Endothelial cell of umbilical vein (primary cell): Measurements from ENCODE around the gene ADGRL3. TPM values are rescaled to one million over a fixed set of nuclear protein-coding genes. Genes with fewer than 3 reads are reported as not detected.

ENCODE experiments used
- BruUV-seq: library from RNA; stranded (reverse); fragments of 400-500 nt; replicated peaks from 2 replicates; lab custom pipeline; 2021; lab: Mats Ljungman, UMichigan
- CTCF ChIA-PET: fragments of 300-600, 350-600 bp; sonication (Branson Sonifier 250); formaldehyde crosslinking; loops from one replicate; lab custom pipeline; 2021; ENCODE audit warnings: antibody characterized with exemption, inconsistent platforms; lab: Charles Lee
- POLR2A ChIA-PET: fragments of 300-600, 350-600 bp; sonication (Branson Sonifier 250); formaldehyde crosslinking; loops from one replicate; lab custom pipeline; 2021; ENCODE audit warnings: antibody characterized with exemption, inconsistent platforms; lab: Charles Lee
- DNase-seq: peaks from one replicate; pipeline ENCODE4 v3.0.0-alpha.2; 2011; ENCODE audit warnings: low read depth, low spot score
- FAIRE-seq: peaks from 2 replicates; lab custom pipeline; 2011; peaks lifted over from hg19 to GRCh38; lab: Jason Lieb, UNC
- H2AFZ ChIP-seq: 2 replicates; pipeline ENCODE4 v1.6.0; 2012; ENCODE audit warnings: low read depth, low read length, control low read depth, inconsistent platforms
- H3K27ac ChIP-seq: 2 replicates; pipeline ENCODE4 v1.5.1; 2011; ENCODE audit warnings: low read depth, mild to moderate bottlenecking, control low read depth, low read length, moderate library complexity; ENCODE audit not compliant: insufficient read depth
- H3K27me3 ChIP-seq, 2 experiments: 2 replicates each; pipeline versions ENCODE4 v1.6.0 to v1.6.1; 2011; ENCODE audit warnings: low read length in 2 of 2, mixed read lengths in 1 of 2; ENCODE audit not compliant: control insufficient read depth in 2 of 2, insufficient read depth in 2 of 2
- H3K36me3 ChIP-seq, 2 experiments: 2 replicates in 1 of 2; 3 replicates in 1 of 2; pipeline ENCODE4 v1.5.1; 2011; ENCODE audit warnings: low read length in 2 of 2, mild to moderate bottlenecking in 1 of 2, moderate library complexity in 1 of 2; ENCODE audit not compliant: control insufficient read depth in 2 of 2, insufficient read depth in 2 of 2; ENCODE audit errors: extremely low read depth in 1 of 2
- H3K4me1 ChIP-seq: 3 replicates; pipeline ENCODE4 v1.5.1; 2011; ENCODE audit warnings: mild to moderate bottlenecking, low read length; ENCODE audit not compliant: control insufficient read depth, insufficient read depth; ENCODE audit errors: extremely low read depth
- H3K4me2 ChIP-seq: 2 replicates; pipeline ENCODE4 v1.6.1; 2011; ENCODE audit warnings: low read length, control low read depth, mixed read lengths; ENCODE audit not compliant: insufficient read depth
- H3K4me3 ChIP-seq, 3 experiments: fragments of 200-600 bp in 1 of 3; sonication (generic), shearing (Covaris generic) in 1 of 3; replicated peaks in 1 of 3; 2 replicates each; pipeline ENCODE4 v1.5.1; 2011 to 2016; ENCODE audit warnings: control low read depth in 3 of 3, low read length in 3 of 3, mild to moderate bottlenecking in 2 of 3, inconsistent platforms in 1 of 3, low read depth in 1 of 3, moderate library complexity in 1 of 3; ENCODE audit not compliant: insufficient read depth in 1 of 3
- H3K79me2 ChIP-seq: 2 replicates; pipeline ENCODE4 v1.6.0; 2012; ENCODE audit warnings: low read length, inconsistent platforms; ENCODE audit not compliant: control insufficient read depth, insufficient read depth
- H3K9ac ChIP-seq: replicated peaks from 2 replicates; pipeline ENCODE3; 2011; ENCODE audit warnings: low read length, control low read depth; ENCODE audit not compliant: insufficient read depth; ENCODE audit errors: extremely low read depth
- H3K9me1 ChIP-seq: replicated peaks from 3 replicates; pipeline ENCODE4 v1.6.0; 2011; ENCODE audit warnings: mild to moderate bottlenecking, low read length; ENCODE audit not compliant: control insufficient read depth, insufficient read depth; ENCODE audit errors: extremely low read depth
- H3K9me3 ChIP-seq: replicated peaks from 2 replicates; pipeline ENCODE4 v1.5.1; 2012; ENCODE audit warnings: low read length, inconsistent platforms; ENCODE audit not compliant: control insufficient read depth, insufficient read depth
- H4K20me1 ChIP-seq: replicated peaks from 2 replicates; pipeline ENCODE3; 2011; ENCODE audit warnings: mild to moderate bottlenecking, low read length; ENCODE audit not compliant: control insufficient read depth, insufficient read depth; ENCODE audit errors: extremely low read depth
- CTCF ChIP-seq, 2 donors: IDR thresholded peaks; 1 replicate in 1 of 2; 2 replicates in 1 of 2; pipeline ENCODE4 v1.5.1; 2011; ENCODE audit warnings: low read length in 2 of 2, mild to moderate bottlenecking in 2 of 2, moderate library complexity in 2 of 2, control low read depth in 1 of 2, inconsistent platforms in 1 of 2, low read depth in 1 of 2; ENCODE audit not compliant: insufficient read depth in 1 of 2; ENCODE audit errors: extremely low read depth in 1 of 2
- EZH2 ChIP-seq: IDR thresholded peaks from 2 replicates; pipeline ENCODE4 v1.6.1; 2012; ENCODE audit warnings: borderline replicate concordance, low read depth, mild to moderate bottlenecking, moderate library complexity, low read length, inconsistent platforms; ENCODE audit not compliant: severe bottlenecking
- FOS ChIP-seq: IDR thresholded peaks from 2 replicates; pipeline ENCODE4 v1.6.1; 2011; ENCODE audit warnings: mild to moderate bottlenecking, low read length, moderate library complexity, borderline replicate concordance; ENCODE audit not compliant: insufficient read depth
- GATA2 ChIP-seq: IDR thresholded peaks from 2 replicates; pipeline ENCODE4 v1.7.0; 2011; ENCODE audit warnings: low read depth, mild to moderate bottlenecking, moderate library complexity, mixed read lengths, low read length; ENCODE audit not compliant: insufficient read length, insufficient read depth
- JUN ChIP-seq: IDR thresholded peaks from 2 replicates; pipeline ENCODE4 v1.6.1; 2011; ENCODE audit warnings: borderline replicate concordance, low read depth; ENCODE audit not compliant: insufficient read length, insufficient read depth
- MAX ChIP-seq: IDR thresholded peaks from 2 replicates; pipeline ENCODE4 v1.6.1; 2011; ENCODE audit not compliant: insufficient read depth, insufficient read length
- MYC ChIP-seq: IDR thresholded peaks from one replicate; pipeline ENCODE4 v1.6.1; 2011; ENCODE audit warnings: mild to moderate bottlenecking, low read depth, low read length
- POLR2A ChIP-seq: IDR thresholded peaks from 2 replicates; pipeline ENCODE4 v1.6.1; 2012; ENCODE audit warnings: low read depth, mild to moderate bottlenecking, control low read depth, low read length
- POLR2AphosphoS5 ChIP-seq: IDR thresholded peaks from 2 replicates; pipeline ENCODE4 v1.6.1; 2012; ENCODE audit warnings: low read depth, mild to moderate bottlenecking, control low read depth, low read length, moderate library complexity; ENCODE audit not compliant: insufficient read depth
- dilution Hi-C: fragments of 300-500 bp; cut with MboI; formaldehyde crosslinking; loops from one replicate; pipeline ENCODE4 v1.15.0; 2019; ENCODE audit warnings: low sequenced_read_pairs; ENCODE audit not compliant: extremely low pct_ligation_motif_present
- intact Hi-C: fragments of 100-400 bp; cut with micrococcal nuclease; formaldehyde crosslinking; loops from one replicate; pipeline ENCODE4 v1.10.0; 2022
- polyA plus RNA-seq, 4 experiments: library from polyadenylated mRNA; depleted of rRNA in 3 of 4; stranded (reverse) in 3 of 4; unstranded in 1 of 4; fragments of >200 nt; gene quantifications; 2 replicates each; pipeline versions ENCODE4 v1.2.1 to v1.2.3, GENCODE V29; 2011 to 2012; ENCODE audit warnings: missing spikeins in 1 of 4
- total RNA-seq: library from RNA; stranded (reverse); gene quantifications from 2 replicates; pipeline ENCODE4 v1.2.3, GENCODE V29; 2021

Gene ADGRL3
- total and polyA plus RNA-seq, 2 donors (not counting 3 experiments of a cell fraction or from before 2014, with no cell fraction given): not detected

GRCh38 chr4:61248705-61249104, 48.6 kb downstream of the ADGRL3 start:
- ChIA-PET POLR2A (no interaction called here), CTCF (no interaction called here)
- no peaks in the 10 kb centered on the region for H3K9me3 ChIP-seq
- H3K27me3 ChIP-seq: no peaks in the 10 kb centered on the region
- BruUV-seq: no TSS peak
- FAIRE-seq (no peak), DNase-seq (no peak)
- TF ChIP-seq JUN (no peak), POLR2A (no peak), EZH2 (no peak), GATA2 (no peak), MYC (no peak), CTCF (IDR thresholded peaks at IDR 0.05; ENCODE audit: extremely low read depth in 1 of 2, insufficient read depth in 1 of 2, low read depth in 1 of 2, low read length in 2 of 2) (no peak)
- no peak overlapping the region for H3K4me2 ChIP-seq
- no peaks in the 10 kb centered on the region for H3K9me1 ChIP-seq
- H3K36me3 ChIP-seq: no peaks in the 10 kb centered on the region
- intact Hi-C loops: no loop called here
- no peak overlapping the region for H3K9ac ChIP-seq
- dilution Hi-C loops: no loop called here
- no peaks in the 10 kb centered on the region for H3K4me1 ChIP-seq
- no peak overlapping the region for H2AFZ ChIP-seq
- H3K79me2 ChIP-seq: no peaks in the 10 kb centered on the region
- H4K20me1 ChIP-seq: no peaks in the 10 kb centered on the region
- no peak overlapping the region for H3K27ac ChIP-seq
- H3K4me3 ChIP-seq: no peak overlapping the region

- H3K4me3 ChIP-seq: no peak overlapping the region
- no TSS peak for BruUV-seq
- H3K4me2 ChIP-seq: no peak overlapping the region
- DNase-seq (no peak), FAIRE-seq (no peak)
- H3K79me2 ChIP-seq: no peaks in the 10 kb centered on the region
- no peak overlapping the region for H3K9ac ChIP-seq
- intact Hi-C loops (no loop called here), dilution Hi-C loops (no loop called here)
- H3K9me1 ChIP-seq: no peaks in the 10 kb centered on the region
- CTCF ChIA-PET: no interaction called here
- H3K36me3 ChIP-seq: no peaks in the 10 kb centered on the region
- no peak overlapping the region for H3K27ac ChIP-seq
- POLR2A ChIA-PET: no interaction called here
- no peak overlapping the region for H2AFZ ChIP-seq
- H4K20me1 ChIP-seq: no peaks in the 10 kb centered on the region
- H3K27me3 ChIP-seq: no peaks in the 10 kb centered on the region
- H3K4me1 ChIP-seq: no peaks in the 10 kb centered on the region
- TF ChIP-seq EZH2: no peak
- no peak for TF ChIP-seq CTCF (IDR thresholded peaks at IDR 0.05; ENCODE audit: extremely low read depth in 1 of 2, insufficient read depth in 1 of 2, low read depth in 1 of 2, low read length in 2 of 2)
- no peak for TF ChIP-seq GATA2
- no peak for TF ChIP-seq POLR2A
- no peak for TF ChIP-seq JUN
- no peak for TF ChIP-seq MYC
- no peak for TF ChIP-seq MAX
- no peak for TF ChIP-seq FOS
- TF ChIP-seq POLR2AphosphoS5: no peak
- H3K9me3 ChIP-seq: no peaks in the 10 kb centered on the region
Observed at GRCh38 chr4:61251129-61251528, 51.0 kb downstream of the ADGRL3 start.
